LNCAP (cell line): Measurements from ENCODE around the gene CDH13.

ENCODE experiments used
- TF ChIP-seq, protein P1 (sequence below): fragments of 450-650 bp; IDR thresholded peaks from 2 replicates; pipeline ENCODE4 v1.5.1; 2017; ENCODE audit warnings: mild to moderate bottlenecking

Gene CDH13

DNA sequence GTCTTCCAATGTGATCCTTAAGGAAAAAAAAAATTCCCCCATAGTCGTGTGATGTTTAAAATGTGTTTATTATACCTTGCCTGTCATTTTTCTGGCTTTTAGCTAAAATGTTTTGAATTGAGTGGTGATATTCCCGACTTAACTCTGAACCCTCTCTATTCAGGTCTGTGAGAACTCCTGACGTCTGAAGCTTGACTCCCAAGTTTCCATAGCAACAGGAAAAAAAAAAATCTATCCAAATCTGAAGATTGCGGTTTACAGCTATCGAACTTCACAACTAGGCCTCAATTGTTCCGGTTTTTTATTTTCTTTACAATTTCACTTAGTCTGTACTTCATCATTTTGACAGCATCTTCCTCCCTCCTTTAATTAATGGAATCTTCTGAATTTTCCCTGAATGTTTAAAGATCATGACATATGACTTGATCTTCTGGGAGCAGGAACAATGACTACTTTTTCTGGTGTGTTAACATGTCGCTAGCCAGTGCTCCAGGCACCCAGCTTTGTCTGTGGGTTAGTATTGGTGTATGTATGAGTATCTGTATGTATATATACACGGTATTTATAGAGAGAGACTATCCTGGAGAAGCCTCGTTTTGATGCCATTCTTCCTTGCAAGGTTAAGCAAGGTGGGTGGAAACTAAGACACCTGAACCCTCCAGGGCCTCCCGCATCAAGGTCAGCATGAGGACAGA is 1168.2 kb downstream of the CDH13 start:
- TF ChIP-seq, protein P1, sequence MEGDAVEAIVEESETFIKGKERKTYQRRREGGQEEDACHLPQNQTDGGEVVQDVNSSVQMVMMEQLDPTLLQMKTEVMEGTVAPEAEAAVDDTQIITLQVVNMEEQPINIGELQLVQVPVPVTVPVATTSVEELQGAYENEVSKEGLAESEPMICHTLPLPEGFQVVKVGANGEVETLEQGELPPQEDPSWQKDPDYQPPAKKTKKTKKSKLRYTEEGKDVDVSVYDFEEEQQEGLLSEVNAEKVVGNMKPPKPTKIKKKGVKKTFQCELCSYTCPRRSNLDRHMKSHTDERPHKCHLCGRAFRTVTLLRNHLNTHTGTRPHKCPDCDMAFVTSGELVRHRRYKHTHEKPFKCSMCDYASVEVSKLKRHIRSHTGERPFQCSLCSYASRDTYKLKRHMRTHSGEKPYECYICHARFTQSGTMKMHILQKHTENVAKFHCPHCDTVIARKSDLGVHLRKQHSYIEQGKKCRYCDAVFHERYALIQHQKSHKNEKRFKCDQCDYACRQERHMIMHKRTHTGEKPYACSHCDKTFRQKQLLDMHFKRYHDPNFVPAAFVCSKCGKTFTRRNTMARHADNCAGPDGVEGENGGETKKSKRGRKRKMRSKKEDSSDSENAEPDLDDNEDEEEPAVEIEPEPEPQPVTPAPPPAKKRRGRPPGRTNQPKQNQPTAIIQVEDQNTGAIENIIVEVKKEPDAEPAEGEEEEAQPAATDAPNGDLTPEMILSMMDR, result no peak

DNA sequence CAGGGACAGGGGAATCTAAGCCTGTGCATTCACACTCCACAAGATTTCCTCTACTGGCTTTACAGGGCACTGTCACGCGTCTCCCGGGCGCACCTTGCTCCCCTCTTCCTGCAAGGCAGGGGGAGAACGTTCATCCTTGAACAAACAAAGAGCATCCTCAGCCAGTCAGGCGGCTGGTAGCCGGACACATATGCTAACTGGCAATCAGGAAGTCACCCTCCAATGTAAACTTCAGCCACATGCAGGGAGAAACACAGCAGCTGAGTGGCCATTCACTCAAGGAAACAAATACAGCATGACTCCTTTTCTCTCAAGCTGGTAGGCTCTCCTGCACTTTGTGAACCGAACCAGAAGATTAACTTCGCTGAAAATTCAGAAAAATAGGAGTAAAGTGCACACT is 1170.2 kb downstream of the CDH13 start:
- TF ChIP-seq, protein P1, result no peak

DNA sequence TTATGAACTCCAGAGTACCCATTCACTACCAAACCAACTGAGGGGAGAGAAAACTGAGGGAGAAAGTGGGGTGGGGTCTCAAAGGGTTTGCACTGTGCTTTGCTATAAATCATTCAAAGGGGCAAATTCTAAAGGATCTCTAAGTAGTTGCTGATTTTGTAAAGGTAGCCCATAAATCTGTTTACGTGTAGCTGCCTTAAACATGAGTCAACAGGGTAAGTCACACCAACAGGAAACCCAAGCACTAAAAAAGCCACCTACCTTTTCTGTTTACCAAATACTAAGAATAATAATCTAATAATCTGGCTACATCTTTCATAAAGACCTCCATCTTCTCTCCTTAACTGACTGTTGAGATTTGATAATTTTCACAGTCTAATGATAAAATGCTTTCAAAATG is 1172.6 kb downstream of the CDH13 start:
- TF ChIP-seq, protein P1, result no peak

DNA sequence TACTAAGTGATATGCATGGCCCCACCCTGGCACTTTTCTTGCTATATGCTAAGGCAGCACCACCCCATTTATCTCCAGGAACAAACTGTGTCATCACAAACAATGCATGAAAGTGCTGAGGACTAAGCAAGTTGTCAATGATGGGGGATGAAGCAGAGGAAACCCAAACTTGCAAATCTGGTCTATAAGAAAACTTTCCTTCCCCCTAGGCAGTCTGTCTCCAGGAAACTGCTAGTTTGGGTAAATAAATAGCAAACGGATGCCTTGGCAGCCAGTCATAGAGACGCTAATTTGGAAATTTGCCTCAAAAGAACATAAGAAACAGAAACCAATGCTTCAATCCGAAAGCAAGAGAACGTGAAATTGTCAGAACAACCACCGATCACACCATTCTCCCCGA is 1175.4 kb downstream of the CDH13 start:
- TF ChIP-seq, protein P1, result no peak

DNA sequence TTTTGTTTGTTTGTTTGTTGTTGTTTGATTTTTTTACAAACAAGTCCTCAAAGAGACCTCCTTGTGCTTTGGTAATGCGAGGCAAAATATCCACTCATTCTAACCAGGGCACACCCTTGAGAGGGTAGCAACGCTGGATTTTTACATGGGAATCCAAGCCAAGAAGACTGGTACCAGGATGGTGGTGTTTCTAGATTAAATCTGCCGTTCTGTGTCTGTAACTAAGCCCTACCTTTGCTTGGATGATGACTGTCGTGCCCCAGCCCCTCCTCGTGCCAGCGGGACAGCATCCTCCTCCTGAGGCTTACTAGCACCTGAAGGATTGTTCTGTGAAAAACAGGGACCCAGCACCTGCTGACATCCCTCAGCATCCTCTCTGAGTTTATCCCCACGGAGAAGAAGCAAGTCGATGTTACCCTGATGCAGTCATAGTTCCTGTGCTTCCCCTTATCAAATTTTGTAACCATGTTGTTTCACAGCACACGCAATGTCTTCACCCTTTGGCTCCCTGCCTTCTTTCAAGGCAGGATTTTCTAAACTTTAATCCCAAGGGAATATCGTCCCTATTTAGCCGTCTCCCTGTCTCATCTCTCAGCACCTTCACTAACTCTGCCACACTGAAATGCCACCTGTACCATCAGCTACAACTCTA is 1175.9 kb downstream of the CDH13 start:
- TF ChIP-seq, protein P1, result no peak

DNA sequence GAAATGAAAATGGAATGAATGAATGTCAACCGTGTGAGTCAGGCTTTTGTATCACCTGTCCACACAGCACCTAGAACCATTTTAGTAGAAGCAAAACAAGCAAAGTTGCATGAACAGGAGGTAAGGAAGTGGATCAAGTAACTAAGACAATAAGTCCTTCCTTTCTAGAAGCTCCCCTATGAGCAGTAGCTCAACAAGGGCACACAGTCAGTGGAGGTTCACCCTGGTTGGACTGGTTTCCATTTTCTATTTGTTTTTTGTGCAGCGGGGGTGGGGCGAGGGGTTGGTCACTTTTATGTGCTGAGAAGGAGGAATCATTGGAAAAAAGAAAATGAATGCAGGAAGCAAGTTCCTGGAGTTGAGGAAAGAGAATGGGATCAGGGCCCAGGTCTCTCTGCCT is 1177.0 kb downstream of the CDH13 start:
- TF ChIP-seq, protein P1, result no peak

DNA sequence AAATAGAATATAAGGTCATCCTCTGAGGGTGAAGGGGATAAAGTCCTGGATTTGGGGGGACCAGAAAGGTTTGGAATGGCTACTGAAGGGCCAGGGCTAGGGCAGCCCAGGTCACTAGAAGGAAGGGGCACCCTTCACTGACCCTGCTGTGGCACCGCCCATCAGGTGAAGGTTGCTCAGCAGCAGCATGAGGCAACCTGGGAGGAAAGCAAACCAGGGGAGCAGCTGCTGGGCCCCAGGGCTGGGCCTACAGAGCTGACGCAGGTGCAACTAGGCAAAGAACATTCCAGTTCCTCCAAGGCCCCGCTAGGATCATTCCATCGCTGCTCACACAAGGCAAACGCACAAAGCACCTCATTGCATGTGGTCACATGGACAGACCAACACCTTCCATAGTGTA is 1177.6 kb downstream of the CDH13 start:
- TF ChIP-seq, protein P1, result no peak
